Measurements from ENCODE around the gene PPP4R3B. TPM values are rescaled to one million over a fixed set of nuclear protein-coding genes. Genes with fewer than 3 reads are reported as not detected.

The PPP4R3B gene
- total RNA-seq, 1 experiment from 2014 or later = 40.8 TPM

DNA sequence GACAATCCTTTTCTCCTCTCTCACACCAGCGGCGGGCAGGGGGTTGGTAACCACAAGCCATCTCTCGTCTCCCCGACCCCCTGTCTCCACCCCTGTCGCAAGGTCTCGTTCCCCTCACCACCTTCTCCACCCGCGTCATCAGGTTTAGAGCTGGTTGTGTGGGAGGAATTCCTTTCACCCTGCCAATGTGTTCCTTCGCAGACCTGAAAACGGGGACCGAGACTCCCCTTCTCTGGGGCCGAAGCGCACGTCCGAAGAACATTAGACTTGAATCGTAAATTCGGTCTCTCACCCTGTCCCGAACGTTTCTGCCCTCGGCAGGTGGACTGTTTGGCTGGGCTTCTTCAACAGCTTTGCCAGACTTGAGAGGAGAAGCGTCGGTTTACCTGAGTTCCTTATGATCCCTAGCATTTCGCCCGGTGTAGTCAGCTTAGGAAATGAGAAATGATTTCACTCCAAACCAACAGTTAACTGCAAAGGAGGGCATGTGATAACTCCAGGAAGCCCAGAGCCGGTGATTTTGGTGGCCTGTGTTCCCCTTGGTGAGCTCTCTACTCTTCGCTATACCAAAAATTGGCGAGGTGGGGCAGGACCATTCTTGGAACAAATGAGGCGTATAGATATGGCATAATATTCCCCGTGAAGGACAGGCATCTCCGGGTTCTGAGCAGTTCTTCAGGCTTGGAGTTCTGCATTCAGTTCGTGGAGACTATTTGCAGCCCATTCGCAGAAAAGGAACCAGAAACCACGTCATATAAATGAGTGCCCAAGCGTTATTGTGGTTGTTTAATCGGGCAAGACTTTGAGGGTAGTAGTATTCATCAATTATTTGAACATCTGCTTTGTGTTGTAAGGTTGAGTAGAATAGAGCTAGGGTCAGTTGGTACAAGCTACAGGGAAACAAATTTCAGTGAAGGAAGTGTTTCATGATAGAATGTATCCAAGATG is 97.2 kb downstream of the PPP4R3B start:
- 0 out of 2 replicates have a peak, but pooled peaks cover 6% of the 10 kb centered on the region for H3K79me2 ChIP-seq (ENCODE audit: insufficient read depth, low read length)
- H3K9ac ChIP-seq (ENCODE audit: low read length) = peak overlapping the region; percentile 70
- H3K36me3 ChIP-seq (ENCODE audit: control insufficient read depth in 1 of 2, insufficient read depth in 2 of 2, low read length in 2 of 2) = peaks cover 0 to 4% of the 10 kb centered on the region in 2 experiments; a peak in 3 of 4 replicates
- ChIA-PET POLR2A (interaction anchor here (0.8 to 1.8 kb wide), 8 partner anchors 10 to 470 kb away, joined by 3 to 8 read pairs (median 4); partner anchors contain the start of genes CCDC88A and RTN4), RAD21 (ENCODE audit: low non-redundant PET in 1 of 2, low total read pairs in 2 of 2, uncharacterized antibody in 2 of 2, unreplicated experiment in 2 of 2) (no interaction called here), CTCF (no interaction called here)
- H4K20me1 ChIP-seq (ENCODE audit: insufficient read depth) = no peaks in the 10 kb centered on the region
- no peaks in the 10 kb centered on the region for H3K9me2 ChIP-seq (ENCODE audit: insufficient read depth)
- peaks cover 3 to 11% of the 10 kb centered on the region in 2 experiments; a peak in 3 of 4 replicates for H3K4me1 ChIP-seq (ENCODE audit: control insufficient read depth in 1 of 2, insufficient read depth in 2 of 2, low read length in 2 of 2)
- no peaks in the 10 kb centered on the region for H3K9me3 ChIP-seq (ENCODE audit: control insufficient read depth in 1 of 2, insufficient read depth in 1 of 2, low read depth in 1 of 2, low read length in 2 of 2)
- peak overlapping the region; percentile 41 for H3K27ac ChIP-seq (ENCODE audit: low read depth, low read length)
- peak overlapping the region; percentile 77 to 86 for H3K4me3 ChIP-seq (replicated peaks in 1 of 2; ENCODE audit: low read depth in 1 of 2, low read length in 2 of 2)
- H3K27me3 ChIP-seq (ENCODE audit: insufficient read depth, low read length) = no peaks in the 10 kb centered on the region
- intact Hi-C loops (cut with micrococcal nuclease) = loop anchor here (10.0 kb wide), 1 partner anchor 615 kb away; no protein-coding TSS in a partner anchor
- no peak for DNase-seq (ENCODE audit: low read depth, low spot score)
- TF ChIP-seq TCF7L2 (IDR thresholded peaks at IDR 0.05; ENCODE audit: borderline replicate concordance, extremely low read depth, insufficient read depth, insufficient read length) (no peak), SRF (IDR thresholded peaks at IDR 0.05; ENCODE audit: low read depth) (no peak), CBX3 (IDR thresholded peaks at IDR 0.05; ENCODE audit: low read depth) (no peak), POLR2A (IDR thresholded peaks at IDR 0.05; ENCODE audit: borderline replicate concordance, extremely low read depth, insufficient read depth, insufficient read length) (no peak), MAX (IDR thresholded peaks at IDR 0.05) (no peak), JUND (IDR thresholded peaks at IDR 0.05) (no peak), CEBPB (IDR thresholded peaks at IDR 0.05; ENCODE audit: low read depth) (no peak), EZH2 (IDR thresholded peaks at IDR 0.05) (no peak), SP1 (IDR thresholded peaks at IDR 0.05; ENCODE audit: low read depth) (no peak), POLR2AphosphoS5 (IDR thresholded peaks at IDR 0.05; ENCODE audit: low read depth, low read length) (no peak), EZH2phosphoT487 (IDR thresholded peaks at IDR 0.05; ENCODE audit: borderline replicate concordance) (no peak), SIN3A (IDR thresholded peaks at IDR 0.05; ENCODE audit: low read depth) (no peak), ATF3 (IDR thresholded peaks at IDR 0.05) (no peak), RAD21 (IDR thresholded peaks at IDR 0.05; ENCODE audit: low read depth) (no peak), ZNF274 (IDR thresholded peaks at IDR 0.05; ENCODE audit: low read depth, low read length) (no peak), REST (IDR thresholded peaks at IDR 0.05; ENCODE audit: low read depth) (no peak)
- TF ChIP-seq, protein P1, sequence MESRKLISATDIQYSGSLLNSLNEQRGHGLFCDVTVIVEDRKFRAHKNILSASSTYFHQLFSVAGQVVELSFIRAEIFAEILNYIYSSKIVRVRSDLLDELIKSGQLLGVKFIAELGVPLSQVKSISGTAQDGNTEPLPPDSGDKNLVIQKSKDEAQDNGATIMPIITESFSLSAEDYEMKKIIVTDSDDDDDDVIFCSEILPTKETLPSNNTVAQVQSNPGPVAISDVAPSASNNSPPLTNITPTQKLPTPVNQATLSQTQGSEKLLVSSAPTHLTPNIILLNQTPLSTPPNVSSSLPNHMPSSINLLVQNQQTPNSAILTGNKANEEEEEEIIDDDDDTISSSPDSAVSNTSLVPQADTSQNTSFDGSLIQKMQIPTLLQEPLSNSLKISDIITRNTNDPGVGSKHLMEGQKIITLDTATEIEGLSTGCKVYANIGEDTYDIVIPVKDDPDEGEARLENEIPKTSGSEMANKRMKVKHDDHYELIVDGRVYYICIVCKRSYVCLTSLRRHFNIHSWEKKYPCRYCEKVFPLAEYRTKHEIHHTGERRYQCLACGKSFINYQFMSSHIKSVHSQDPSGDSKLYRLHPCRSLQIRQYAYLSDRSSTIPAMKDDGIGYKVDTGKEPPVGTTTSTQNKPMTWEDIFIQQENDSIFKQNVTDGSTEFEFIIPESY (IDR thresholded peaks at IDR 0.05; ENCODE audit: extremely low read depth, insufficient replicate concordance, low read length) = no peak
- TSS peak; percentile 71 for BruUV-seq (replicated peaks)
- ATAC-seq = peak; percentile 12
- H3K4me2 ChIP-seq (ENCODE audit: low read length) = peak overlapping the region; percentile 86
- H2AFZ ChIP-seq (ENCODE audit: low read depth, low read length, poor library complexity, severe bottlenecking) = no peak overlapping the region

Data from HCT116 (cell line).